Lower lobe of right lung (tissue), 2 donors: ENCODE measurements around the gene SEMA5B. TPM values are rescaled to one million over a fixed set of nuclear protein-coding genes. Genes with fewer than 3 reads are reported as not detected.

Experiments used
- ATAC-seq, 2 donors: fragments of 200-7000 bp; cut with Tn5 transposase; one replicate each; pipeline ENCODE4 v1.9.1; 2020 to 2022; ENCODE audit warnings: mild to moderate bottlenecking in 2 of 2, moderate library complexity in 2 of 2
- DNase-seq: peaks from one replicate; pipeline ENCODE4 v3.0.0-alpha.2; 2020
- H3K27ac ChIP-seq: fragments of 200-600 bp; one replicate; pipeline ENCODE4 v1.8.0; 2022
- H3K27me3 ChIP-seq: fragments of 200-600 bp; one replicate; pipeline ENCODE4 v1.8.0; 2022; ENCODE audit warnings: low read depth
- H3K36me3 ChIP-seq: fragments of 200-600 bp; one replicate; pipeline ENCODE4 v1.8.0; 2022; ENCODE audit warnings: mild to moderate bottlenecking
- H3K4me1 ChIP-seq: fragments of 200-600 bp; one replicate; pipeline ENCODE4 v1.8.0; 2022
- H3K4me3 ChIP-seq: fragments of 200-600 bp; one replicate; pipeline ENCODE4 v1.8.0; 2022; ENCODE audit warnings: mild to moderate bottlenecking
- H3K9me3 ChIP-seq: fragments of 200-600 bp; one replicate; pipeline ENCODE4 v1.8.0; 2022
- CTCF ChIP-seq: fragments of 200-600 bp; IDR thresholded peaks from one replicate; pipeline ENCODE4 v1.8.0; 2022; ENCODE audit warnings: antibody characterized with exemption, mild to moderate bottlenecking
- intact Hi-C: fragments of 100-400 bp; cut with DNase I; formaldehyde crosslinking; loops from one replicate; pipeline ENCODE4 v1.11.0; 2022
- total RNA-seq: library from RNA; stranded (reverse); fragmentation: NEBNext Ultra II Directional; extraction: Animal tissue kit (Norgen Biotek cat#: 25700); gene quantifications from one replicate; pipeline ENCODE4 v1.2.1, GENCODE V29; 2021
- donor health status: DM: no; HTN: yes; CAD: no; lungs with severe emphysema.

The SEMA5B gene
- total RNA-seq, 1 donor from 2014 or later: 0.71 TPM

- H3K9me3 ChIP-seq: no peaks in the 10 kb centered on the region
- no peak overlapping the region for H3K27ac ChIP-seq
- H3K4me1 ChIP-seq: peaks cover 9% of the 10 kb centered on the region
- intact Hi-C loops: no loop called here
- no peak overlapping the region for H3K4me3 ChIP-seq
- no peak for ATAC-seq
- TF ChIP-seq CTCF: no peak
- no peaks in the 10 kb centered on the region for H3K27me3 ChIP-seq
- no peaks in the 10 kb centered on the region for H3K36me3 ChIP-seq
- DNase-seq: no peak
Measured at GRCh38 chr3:122893754-122894668, 133.6 kb downstream of the SEMA5B start.

- no peak for TF ChIP-seq CTCF
- H3K4me3 ChIP-seq: no peak overlapping the region
- H3K4me1 ChIP-seq: peaks cover 9% of the 10 kb centered on the region
- intact Hi-C loops: no loop called here
- no peaks in the 10 kb centered on the region for H3K36me3 ChIP-seq
- no peak for ATAC-seq
- H3K27ac ChIP-seq: no peak overlapping the region
- no peaks in the 10 kb centered on the region for H3K9me3 ChIP-seq
- H3K27me3 ChIP-seq: no peaks in the 10 kb centered on the region
- no peak for DNase-seq
Measured at GRCh38 chr3:122893282-122893681, 134.3 kb downstream of the SEMA5B start.

- no peaks in the 10 kb centered on the region for H3K27me3 ChIP-seq
- H3K36me3 ChIP-seq: no peaks in the 10 kb centered on the region
- intact Hi-C loops: no loop called here
- ATAC-seq (no peak), DNase-seq (no peak)
- H3K4me1 ChIP-seq: peaks cover 9% of the 10 kb centered on the region
- no peaks in the 10 kb centered on the region for H3K9me3 ChIP-seq
- H3K27ac ChIP-seq: no peak overlapping the region
- H3K4me3 ChIP-seq: no peak overlapping the region
- no peak for TF ChIP-seq CTCF
Measured at GRCh38 chr3:122892118-122892960, 135.2 kb downstream of the SEMA5B start.

- ATAC-seq: no peak
- Histone ChIP-seq H3K9me3 (no peaks in the 10 kb centered on the region), H3K4me3 (no peak overlapping the region), H3K4me1 (peaks cover 9% of the 10 kb centered on the region), H3K27me3 (no peaks in the 10 kb centered on the region), H3K27ac (no peak overlapping the region), H3K36me3 (no peaks in the 10 kb centered on the region)
- DNase-seq: no peak
- intact Hi-C loops: no loop called here
- no peak for TF ChIP-seq CTCF
Measured at GRCh38 chr3:122890720-122891220, 136.8 kb downstream of the SEMA5B start.

GRCh38 chr3:122890077-122890719 is 137.4 kb downstream of the SEMA5B start:
- Histone ChIP-seq H3K36me3 (no peaks in the 10 kb centered on the region), H3K27me3 (no peaks in the 10 kb centered on the region), H3K9me3 (no peaks in the 10 kb centered on the region), H3K4me3 (no peak overlapping the region), H3K27ac (no peak overlapping the region), H3K4me1 (peaks cover 9% of the 10 kb centered on the region)
- TF ChIP-seq CTCF: no peak
- intact Hi-C loops: no loop called here
- ATAC-seq (peak; percentile 39 to 76), DNase-seq (no peak)
